HUES48 (cell line): ENCODE data around the gene CACNG4.

ENCODE experiments used
- H3K27ac ChIP-seq: one replicate; pipeline ENCODE4 v1.7.0; 2013; ENCODE audit warnings: low read depth, low read length, inconsistent platforms
- H3K27me3 ChIP-seq: 2 replicates; pipeline ENCODE4 v1.6.1; 2013; ENCODE audit warnings: mild to moderate bottlenecking, low read length; ENCODE audit not compliant: control insufficient read depth, insufficient read depth
- H3K36me3 ChIP-seq: 2 replicates; pipeline ENCODE4 v1.6.1; 2013; ENCODE audit warnings: low read length; ENCODE audit not compliant: control insufficient read depth, insufficient read depth
- H3K4me1 ChIP-seq: 2 replicates; pipeline ENCODE4 v1.6.1; 2013; ENCODE audit warnings: mild to moderate bottlenecking, low read length; ENCODE audit not compliant: control insufficient read depth, insufficient read depth
- H3K4me3 ChIP-seq: 2 replicates; pipeline ENCODE4 v1.5.1; 2013; ENCODE audit warnings: mild to moderate bottlenecking, low read depth, low read length
- H3K9ac ChIP-seq: 2 replicates; pipeline ENCODE4 v1.6.1; 2013; ENCODE audit warnings: mild to moderate bottlenecking, low read depth, low read length, moderate library complexity
- H3K9me3 ChIP-seq: 2 replicates; pipeline ENCODE4 v1.6.1; 2013; ENCODE audit warnings: low read length; ENCODE audit not compliant: control insufficient read depth, insufficient read depth

The CACNG4 gene

DNA sequence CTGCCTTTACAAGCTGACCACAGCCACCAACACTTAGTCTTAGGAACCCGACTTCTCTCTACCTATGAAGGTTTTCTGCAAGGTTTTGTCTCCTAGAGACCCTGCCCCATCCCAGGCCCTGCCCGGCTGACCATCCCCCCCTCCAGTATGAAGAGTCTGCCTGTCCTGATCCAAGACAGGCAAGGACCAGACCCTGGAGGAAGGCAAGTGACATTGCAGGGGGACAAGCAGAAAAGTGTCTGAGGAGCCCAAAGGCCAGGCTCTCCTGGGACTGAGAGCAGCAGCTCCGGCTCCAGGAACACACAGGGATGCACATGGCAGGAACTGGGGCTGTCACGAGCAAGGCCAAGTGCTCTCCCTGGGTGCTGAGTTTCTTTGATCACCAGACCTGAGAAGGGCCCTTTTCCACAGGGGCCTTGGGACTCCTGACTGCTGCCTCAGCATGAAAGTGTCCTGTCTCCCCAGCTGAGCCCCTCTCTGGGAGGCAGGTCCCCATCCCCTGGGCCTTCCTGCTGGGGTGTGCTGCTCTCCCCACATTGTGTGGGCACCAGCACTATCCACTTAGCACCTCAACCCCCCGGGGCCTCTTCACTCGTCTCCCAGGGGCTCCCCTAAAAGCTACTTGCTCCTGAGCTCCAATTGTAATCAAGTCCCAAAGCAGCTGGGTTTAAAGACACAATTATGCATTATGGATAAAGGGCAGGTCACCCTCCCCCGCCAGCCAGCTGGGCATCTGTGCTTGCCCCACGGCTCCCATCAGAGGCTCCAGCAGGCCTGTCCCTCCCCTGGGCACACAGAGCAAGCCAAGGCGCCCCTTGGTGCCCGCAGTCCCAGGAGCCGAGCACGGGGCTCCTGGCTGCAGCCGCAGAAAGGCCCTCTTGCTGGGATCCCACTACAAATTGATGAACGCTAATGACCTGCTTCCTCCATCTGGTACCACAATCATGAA is 11.6 kb upstream of the CACNG4 start:
- peak overlapping the region; percentile 2; the same call in 1 of the 2 replicates for H3K9ac ChIP-seq
- H3K36me3 ChIP-seq: no peaks in the 10 kb centered on the region
- H3K27me3 ChIP-seq: no peaks in the 10 kb centered on the region
- no peak overlapping the region for H3K4me3 ChIP-seq
- peaks cover 29% of the 10 kb centered on the region for H3K4me1 ChIP-seq
- peak overlapping the region; percentile 93 for H3K27ac ChIP-seq
- H3K9me3 ChIP-seq: 0 out of 2 replicates have a peak, but pooled peaks cover 4% of the 10 kb centered on the region

DNA sequence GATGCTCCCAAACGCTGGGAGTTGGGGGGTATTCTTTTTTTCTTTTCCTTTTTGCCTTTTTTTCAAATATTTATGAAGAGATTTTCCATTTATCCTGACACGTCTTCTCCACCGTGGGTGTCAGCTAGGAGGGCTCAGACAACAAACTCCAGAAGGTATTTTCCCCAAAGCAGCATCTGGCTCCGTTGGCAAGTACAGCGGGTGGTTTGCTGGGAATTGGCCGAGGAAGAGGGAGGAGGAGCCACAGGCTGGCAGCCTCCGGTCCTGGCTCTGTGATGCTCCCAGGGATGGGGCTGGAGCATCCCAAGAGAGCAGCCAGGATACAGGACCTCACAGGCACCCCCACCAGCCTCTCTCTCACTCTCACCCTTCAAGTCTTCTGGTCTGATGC is 10.9 kb upstream of the CACNG4 start:
- Histone ChIP-seq H3K9me3 (0 out of 2 replicates have a peak, but pooled peaks cover 4% of the 10 kb centered on the region), H3K36me3 (no peaks in the 10 kb centered on the region), H3K27ac (no peak overlapping the region), H3K4me1 (peaks cover 31% of the 10 kb centered on the region), H3K9ac (no peak overlapping the region), H3K27me3 (no peaks in the 10 kb centered on the region), H3K4me3 (no peak overlapping the region)

DNA sequence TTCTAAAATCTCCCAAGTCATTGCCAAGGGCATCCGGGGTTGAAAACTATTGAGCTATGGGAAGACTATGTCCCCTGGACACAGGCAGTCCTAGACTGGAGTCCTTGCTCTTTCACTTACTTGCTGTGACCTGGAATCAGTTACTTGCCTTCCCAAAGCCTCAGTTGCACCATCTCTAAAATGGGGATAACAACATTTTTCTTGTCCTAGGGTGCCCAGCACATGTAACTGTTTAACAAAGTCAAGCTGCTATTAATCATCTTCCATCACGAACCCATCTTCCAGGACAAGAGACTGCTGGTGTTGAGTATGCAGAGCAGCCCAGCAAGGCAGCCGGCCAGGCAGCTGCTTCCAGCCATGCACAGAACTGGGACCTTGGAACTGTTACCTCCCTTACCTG is 9.9 kb upstream of the CACNG4 start:
- H3K9ac ChIP-seq: no peak overlapping the region
- H3K4me3 ChIP-seq: no peak overlapping the region
- 0 out of 2 replicates have a peak, but pooled peaks cover 4% of the 10 kb centered on the region for H3K9me3 ChIP-seq
- H3K36me3 ChIP-seq: no peaks in the 10 kb centered on the region
- no peak overlapping the region for H3K27ac ChIP-seq
- peaks cover 3% of the 10 kb centered on the region; the same call in 1 of the 2 replicates for H3K27me3 ChIP-seq
- H3K4me1 ChIP-seq: peaks cover 31% of the 10 kb centered on the region

DNA sequence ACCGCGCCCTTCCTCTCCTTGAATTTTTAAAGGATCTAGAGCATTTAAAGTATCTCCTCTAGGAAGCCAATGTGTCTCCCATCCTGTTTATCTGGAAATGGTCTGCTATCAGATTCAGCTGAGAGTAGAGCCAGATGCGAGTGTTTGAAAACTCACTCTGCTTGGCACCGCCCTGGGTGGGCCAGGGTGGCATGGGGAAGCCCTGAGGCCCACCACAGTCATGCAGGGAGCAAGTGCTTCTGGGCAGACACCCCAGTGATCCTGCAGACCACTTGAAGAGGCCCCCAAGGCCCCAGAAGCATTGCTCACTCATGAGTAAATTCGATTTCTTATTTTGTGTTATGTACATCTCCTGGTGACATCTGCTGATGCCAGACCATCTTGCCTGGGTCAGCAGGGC is 8.7 kb upstream of the CACNG4 start:
- H3K4me3 ChIP-seq: no peak overlapping the region
- H3K36me3 ChIP-seq: no peaks in the 10 kb centered on the region
- no peaks in the 10 kb centered on the region for H3K9me3 ChIP-seq
- H3K27ac ChIP-seq: no peak overlapping the region
- no peak overlapping the region for H3K9ac ChIP-seq
- peaks cover 3% of the 10 kb centered on the region; the same call in 1 of the 2 replicates for H3K27me3 ChIP-seq
- H3K4me1 ChIP-seq: peaks cover 30% of the 10 kb centered on the region

DNA sequence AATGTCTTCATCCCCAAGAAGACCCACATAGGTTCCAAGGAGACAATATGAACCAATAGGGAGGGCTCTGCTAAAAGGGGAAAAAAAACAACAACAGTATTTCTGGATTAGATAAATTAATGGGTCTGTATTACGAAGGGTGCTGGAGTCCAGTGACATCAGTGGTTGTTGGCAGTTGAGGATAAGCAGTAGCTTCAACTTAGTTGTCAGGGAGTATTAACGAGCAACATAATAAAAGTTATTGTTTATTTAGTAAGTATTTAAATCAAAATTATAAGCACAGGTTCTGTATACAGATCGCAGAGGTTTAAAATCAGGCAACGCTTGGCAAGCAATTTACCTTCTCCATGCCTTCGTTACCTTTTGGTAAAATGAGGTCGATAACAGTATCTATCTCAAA is 7.6 kb upstream of the CACNG4 start:
- no peak overlapping the region for H3K4me3 ChIP-seq
- no peak overlapping the region for H3K27ac ChIP-seq

DNA sequence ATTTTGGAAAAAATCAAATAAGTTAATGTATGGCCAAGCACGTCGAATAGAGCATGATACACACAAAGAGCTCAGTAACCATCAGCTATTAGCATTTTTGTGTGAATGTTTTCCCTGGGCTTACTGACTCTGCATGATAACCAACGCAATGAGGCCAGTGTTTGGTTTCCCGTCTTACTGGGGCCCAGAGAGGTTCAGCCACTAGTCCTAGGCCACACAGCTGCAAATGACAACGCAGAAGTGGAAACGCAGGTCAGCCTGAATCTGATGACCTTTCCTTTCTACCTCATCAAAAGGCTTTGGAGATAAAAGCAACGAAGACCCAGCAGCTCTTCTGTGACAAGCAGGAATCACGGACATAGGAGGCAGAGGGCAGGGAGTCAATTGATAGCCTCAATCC is 7.2 kb upstream of the CACNG4 start:
- H3K9ac ChIP-seq: no peak overlapping the region
- H3K4me1 ChIP-seq: peaks cover 14% of the 10 kb centered on the region
- peaks cover 6% of the 10 kb centered on the region for H3K27me3 ChIP-seq
- H3K27ac ChIP-seq: no peak overlapping the region
- no peaks in the 10 kb centered on the region for H3K36me3 ChIP-seq
- H3K9me3 ChIP-seq: no peaks in the 10 kb centered on the region
- no peak overlapping the region for H3K4me3 ChIP-seq

More for the DNA sequence above, 7.6 kb upstream of the CACNG4 start:
- Histone ChIP-seq H3K36me3 (no peaks in the 10 kb centered on the region), H3K9me3 (no peaks in the 10 kb centered on the region), H3K9ac (no peak overlapping the region), H3K4me1 (peaks cover 18% of the 10 kb centered on the region), H3K27me3 (peaks cover 3% of the 10 kb centered on the region; the same call in 1 of the 2 replicates)

DNA sequence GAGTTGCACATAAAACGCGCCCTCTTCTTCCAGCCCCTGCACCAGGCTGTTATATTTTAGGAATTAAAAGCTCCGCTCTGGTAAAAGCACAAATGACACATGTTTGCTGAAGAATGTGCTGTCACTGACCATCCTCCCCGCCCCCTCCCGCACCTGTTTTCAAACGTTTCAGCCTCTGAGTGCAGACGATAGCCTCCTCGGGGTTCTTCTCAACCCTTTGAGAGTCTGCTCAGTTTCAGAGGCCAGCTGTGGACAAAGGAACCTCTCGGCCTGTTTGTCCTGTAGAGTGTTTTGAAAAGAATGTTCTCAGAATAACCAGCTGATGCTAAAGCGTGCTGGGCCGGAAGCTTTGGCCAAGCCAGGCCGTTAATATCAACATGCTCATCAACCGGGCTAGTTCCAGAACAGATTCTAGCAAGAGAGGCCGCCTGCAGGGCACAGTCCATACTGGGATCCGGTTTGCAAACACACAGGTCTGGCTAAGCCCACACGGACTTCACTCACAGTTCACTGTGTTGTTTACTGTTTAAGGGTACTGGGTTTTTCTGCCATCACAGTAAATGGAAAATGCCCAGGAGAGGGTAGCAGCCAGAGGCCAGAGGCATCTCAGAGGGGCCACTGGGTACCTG is 6.4 kb upstream of the CACNG4 start:
- no peak overlapping the region for H3K27ac ChIP-seq
- H3K4me1 ChIP-seq: peaks cover 7% of the 10 kb centered on the region
- H3K9ac ChIP-seq: no peak overlapping the region
- H3K36me3 ChIP-seq: no peaks in the 10 kb centered on the region
- no peak overlapping the region for H3K4me3 ChIP-seq
- H3K27me3 ChIP-seq: peaks cover 14% of the 10 kb centered on the region
- no peaks in the 10 kb centered on the region for H3K9me3 ChIP-seq

DNA sequence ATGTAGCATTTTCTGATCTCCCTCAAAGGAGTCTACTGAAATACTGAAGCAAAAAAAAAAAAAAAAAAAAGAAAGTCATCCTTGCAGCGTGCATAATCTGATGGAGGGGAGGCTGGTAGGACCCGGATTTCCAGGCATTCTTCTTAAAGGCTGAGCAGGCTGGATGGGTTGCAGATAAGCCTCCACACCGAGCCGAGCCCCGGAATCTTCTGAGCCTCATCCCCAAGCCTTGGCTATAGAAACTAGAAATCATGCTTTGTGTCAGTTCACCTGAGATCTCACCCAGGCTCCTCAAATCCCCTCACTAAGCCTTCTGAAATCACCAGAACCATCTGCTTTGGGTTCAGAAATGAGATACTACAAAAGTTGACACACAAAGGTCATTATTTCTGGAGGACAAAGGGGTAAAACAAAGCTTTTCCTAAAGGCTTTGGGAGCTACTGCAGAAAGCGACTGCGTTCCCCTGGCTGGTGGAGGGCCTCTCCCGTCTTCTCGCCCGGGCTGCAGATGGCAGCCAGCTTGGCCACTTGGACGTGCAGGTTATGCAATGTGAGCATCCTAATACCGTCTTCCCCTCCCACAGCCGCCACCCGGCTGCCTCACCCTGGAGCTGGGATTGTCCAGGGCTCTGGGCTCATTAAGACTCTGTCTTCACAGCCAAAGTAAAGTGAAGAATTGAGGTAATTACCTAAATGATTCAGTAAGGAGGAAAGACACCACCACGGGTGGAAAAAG is 4.7 kb upstream of the CACNG4 start:
- H3K27me3 ChIP-seq: peaks cover 26% of the 10 kb centered on the region
- no peaks in the 10 kb centered on the region for H3K9me3 ChIP-seq
- H3K4me3 ChIP-seq: no peak overlapping the region
- no peak overlapping the region for H3K27ac ChIP-seq
- no peak overlapping the region for H3K9ac ChIP-seq
- no peaks in the 10 kb centered on the region for H3K36me3 ChIP-seq
- H3K4me1 ChIP-seq: peaks cover 13% of the 10 kb centered on the region

DNA sequence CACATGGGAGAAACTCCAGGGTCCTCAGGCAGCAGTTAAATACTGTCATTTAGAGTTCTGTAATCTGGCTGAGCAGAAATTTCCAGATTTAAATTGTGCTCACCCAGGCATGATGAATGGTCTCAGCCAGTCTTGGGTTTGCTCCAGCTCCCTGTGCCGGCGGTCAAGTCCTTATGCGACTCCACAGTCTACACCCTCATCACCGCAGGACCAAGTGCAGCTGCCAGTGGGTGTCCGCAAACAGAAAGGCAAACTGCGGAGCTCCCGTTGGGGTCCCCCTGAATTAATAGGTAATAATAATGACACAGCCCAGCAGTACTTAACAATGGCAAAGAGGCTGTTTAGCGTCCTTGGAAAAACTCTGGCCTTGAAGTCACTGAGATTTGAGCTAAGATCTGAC is 3.9 kb upstream of the CACNG4 start:
- H3K27me3 ChIP-seq: peaks cover 31% of the 10 kb centered on the region
- H3K36me3 ChIP-seq: no peaks in the 10 kb centered on the region

DNA sequence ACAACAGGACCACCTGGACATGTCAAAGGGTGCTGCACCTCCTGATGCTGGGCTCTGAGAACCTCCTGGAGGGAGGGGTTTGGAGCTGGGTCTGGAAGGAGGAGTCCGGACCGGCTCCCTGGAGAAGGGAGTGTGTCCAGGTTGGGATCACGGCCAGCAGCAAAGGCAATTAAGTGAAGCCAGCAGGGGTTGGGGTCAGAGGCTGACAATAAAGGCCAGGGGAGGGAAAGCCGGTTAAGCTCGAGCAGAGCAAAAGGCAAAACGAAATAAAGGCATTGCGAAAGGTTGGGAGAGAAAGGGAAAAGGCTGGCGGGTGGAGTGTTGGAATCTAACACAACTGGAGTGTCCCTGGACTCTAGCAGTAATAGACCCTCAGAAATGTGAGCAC is 992 bp upstream of the CACNG4 start:
- Histone ChIP-seq H3K9me3 (no peaks in the 10 kb centered on the region), H3K27ac (no peak overlapping the region), H3K9ac (no peak overlapping the region), H3K36me3 (no peaks in the 10 kb centered on the region), H3K4me1 (peaks cover 13% of the 10 kb centered on the region), H3K27me3 (peaks cover 57% of the 10 kb centered on the region), H3K4me3 (peak overlapping the region; percentile 75)

More for the DNA sequence above, 3.9 kb upstream of the CACNG4 start:
- no peaks in the 10 kb centered on the region for H3K9me3 ChIP-seq
- H3K27ac ChIP-seq: no peak overlapping the region
- H3K4me3 ChIP-seq: no peak overlapping the region
- H3K9ac ChIP-seq: no peak overlapping the region
- H3K4me1 ChIP-seq: peaks cover 13% of the 10 kb centered on the region
